ENCODE measurements around the gene OR9Q2. TPM values are rescaled to one million over a fixed set of nuclear protein-coding genes. Genes with fewer than 3 reads are reported as not detected.

Gene OR9Q2
- total and polyA plus RNA-seq, 2 of the 8 experiments (the other 6 are each of a cell fraction or from before 2014, with no cell fraction given), result not detected

DNA sequence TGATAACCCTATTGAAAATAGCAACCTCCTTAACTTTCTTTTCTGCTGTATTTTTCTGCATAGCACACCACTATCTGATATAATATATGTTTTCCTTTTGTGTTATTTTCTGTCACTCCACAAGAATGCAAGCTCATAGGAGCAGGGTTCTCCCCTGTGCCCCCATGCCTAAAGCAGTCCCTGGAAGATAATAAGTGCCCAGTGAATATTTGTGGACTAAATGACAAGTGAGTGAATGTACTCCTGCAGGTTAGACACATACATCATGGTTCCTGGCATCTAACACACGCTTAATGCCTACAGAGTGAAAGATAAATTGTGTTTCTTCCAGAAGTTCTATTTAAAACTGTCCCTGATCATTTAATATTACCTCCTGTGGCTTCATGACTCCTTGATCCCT lies 23.9 kb upstream of the OR9Q2 start (continued):
- no peak for TF ChIP-seq USF2 (IDR thresholded peaks at IDR 0.05; ENCODE audit: low read length)
- TF ChIP-seq PHF8 (conservative IDR thresholded peaks at IDR 0.05; ENCODE audit: low read depth, low read length), result no peak
- no peak for TF ChIP-seq POLR2AphosphoS5 (IDR thresholded peaks at IDR 0.05; ENCODE audit: low read depth, low read length)
